ENCODE results near the gene SAMD8.

Gene SAMD8

DNA sequence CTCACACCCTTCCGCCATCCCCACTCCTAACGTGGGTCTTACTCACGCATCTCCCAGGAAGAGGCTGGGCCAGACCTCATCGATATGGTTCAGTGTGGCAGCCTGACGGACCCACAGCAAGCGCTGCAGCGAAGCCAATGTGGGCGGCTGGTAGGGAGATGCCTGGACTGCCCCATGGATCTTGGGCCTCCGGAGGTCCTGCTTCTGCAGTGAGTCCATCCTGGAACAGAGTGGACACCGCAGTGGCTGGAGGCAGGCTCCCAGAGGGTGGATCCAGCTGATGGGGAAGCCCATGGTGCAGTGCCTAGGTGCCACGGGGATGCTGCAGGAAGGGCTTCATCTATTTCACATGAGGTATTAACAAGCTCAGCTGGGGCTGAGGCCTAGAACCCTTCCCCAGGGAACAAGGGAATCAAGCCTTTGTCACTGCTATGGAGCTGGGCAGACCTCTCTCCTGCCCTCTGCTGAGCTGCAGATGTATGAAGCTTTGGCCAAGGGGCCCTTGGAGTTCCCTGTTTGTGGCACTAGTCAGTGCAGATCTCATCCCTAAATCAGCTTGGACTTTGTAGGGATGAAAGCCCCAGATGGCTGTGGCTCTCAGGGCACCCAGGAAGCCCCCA is 13.7 kb upstream of the SAMD8 start:
- TF ChIP-seq MYC (IDR thresholded peaks at IDR 0.05; ENCODE audit: low read depth, low read length) (no peak), POLR2A (IDR thresholded peaks at IDR 0.05; ENCODE audit: extremely low read depth, insufficient read length) (no peak)
- TF ChIP-seq, protein P1, sequence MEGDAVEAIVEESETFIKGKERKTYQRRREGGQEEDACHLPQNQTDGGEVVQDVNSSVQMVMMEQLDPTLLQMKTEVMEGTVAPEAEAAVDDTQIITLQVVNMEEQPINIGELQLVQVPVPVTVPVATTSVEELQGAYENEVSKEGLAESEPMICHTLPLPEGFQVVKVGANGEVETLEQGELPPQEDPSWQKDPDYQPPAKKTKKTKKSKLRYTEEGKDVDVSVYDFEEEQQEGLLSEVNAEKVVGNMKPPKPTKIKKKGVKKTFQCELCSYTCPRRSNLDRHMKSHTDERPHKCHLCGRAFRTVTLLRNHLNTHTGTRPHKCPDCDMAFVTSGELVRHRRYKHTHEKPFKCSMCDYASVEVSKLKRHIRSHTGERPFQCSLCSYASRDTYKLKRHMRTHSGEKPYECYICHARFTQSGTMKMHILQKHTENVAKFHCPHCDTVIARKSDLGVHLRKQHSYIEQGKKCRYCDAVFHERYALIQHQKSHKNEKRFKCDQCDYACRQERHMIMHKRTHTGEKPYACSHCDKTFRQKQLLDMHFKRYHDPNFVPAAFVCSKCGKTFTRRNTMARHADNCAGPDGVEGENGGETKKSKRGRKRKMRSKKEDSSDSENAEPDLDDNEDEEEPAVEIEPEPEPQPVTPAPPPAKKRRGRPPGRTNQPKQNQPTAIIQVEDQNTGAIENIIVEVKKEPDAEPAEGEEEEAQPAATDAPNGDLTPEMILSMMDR (IDR thresholded peaks at IDR 0.05; ENCODE audit: low read depth, low read length) = peak; percentile 35

DNA sequence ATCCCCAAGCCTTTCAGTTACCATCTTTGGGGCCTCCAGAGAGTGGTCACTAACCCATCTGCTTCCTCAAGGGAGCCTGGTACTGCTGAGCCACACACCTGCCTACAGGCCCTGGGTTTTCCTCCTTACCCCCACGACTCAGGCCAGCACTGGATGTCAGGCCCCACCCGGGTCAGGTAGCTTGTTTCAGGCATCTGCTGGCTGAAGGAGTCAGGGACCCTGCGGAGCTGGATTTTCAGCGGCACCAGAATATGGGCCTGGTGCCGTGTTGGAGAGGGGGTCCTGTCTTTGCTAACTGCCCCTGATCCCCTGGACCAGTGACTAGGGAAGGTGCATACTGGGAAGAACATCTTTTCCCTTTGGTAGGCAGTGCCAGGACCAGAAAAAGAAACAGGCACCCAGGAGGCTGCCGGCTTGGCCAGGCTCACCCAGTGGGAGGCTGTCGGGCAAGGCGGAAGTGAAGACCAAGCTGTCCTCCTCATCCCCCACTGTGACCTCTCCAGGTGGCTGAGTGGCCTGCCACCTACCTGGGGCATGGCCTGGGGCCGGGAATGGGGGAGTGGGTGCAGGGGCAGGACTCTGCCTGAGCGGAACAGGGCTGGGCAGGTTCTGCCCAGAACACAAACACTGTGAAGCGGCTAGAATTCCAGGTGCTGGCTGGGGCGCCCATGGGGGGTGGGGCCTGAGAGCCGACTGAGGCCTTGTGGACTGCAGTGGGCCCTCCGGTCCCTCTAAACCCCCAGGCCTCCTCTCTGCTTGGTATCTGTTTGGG is 12.4 kb upstream of the SAMD8 start:
- no peak for DNase-seq (ENCODE audit: low read depth)
- no peak overlapping the region for H3K4me3 ChIP-seq (ENCODE audit: low read depth, low read length)
- TF ChIP-seq, protein P2, sequence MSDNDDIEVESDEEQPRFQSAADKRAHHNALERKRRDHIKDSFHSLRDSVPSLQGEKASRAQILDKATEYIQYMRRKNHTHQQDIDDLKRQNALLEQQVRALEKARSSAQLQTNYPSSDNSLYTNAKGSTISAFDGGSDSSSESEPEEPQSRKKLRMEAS (IDR thresholded peaks at IDR 0.05; ENCODE audit: low read depth, low read length) = no peak
- TF ChIP-seq MYC (IDR thresholded peaks at IDR 0.05; ENCODE audit: low read depth, low read length) (no peak), POLR2A (IDR thresholded peaks at IDR 0.05; ENCODE audit: extremely low read depth, insufficient read length) (no peak)
- TF ChIP-seq, protein P1 (IDR thresholded peaks at IDR 0.05; ENCODE audit: low read depth, low read length) = no peak

More for the DNA sequence above, 13.7 kb upstream of the SAMD8 start:
- DNase-seq (ENCODE audit: low read depth) = peak; percentile 60
- H3K4me3 ChIP-seq (ENCODE audit: low read depth, low read length) = no peak overlapping the region

DNA sequence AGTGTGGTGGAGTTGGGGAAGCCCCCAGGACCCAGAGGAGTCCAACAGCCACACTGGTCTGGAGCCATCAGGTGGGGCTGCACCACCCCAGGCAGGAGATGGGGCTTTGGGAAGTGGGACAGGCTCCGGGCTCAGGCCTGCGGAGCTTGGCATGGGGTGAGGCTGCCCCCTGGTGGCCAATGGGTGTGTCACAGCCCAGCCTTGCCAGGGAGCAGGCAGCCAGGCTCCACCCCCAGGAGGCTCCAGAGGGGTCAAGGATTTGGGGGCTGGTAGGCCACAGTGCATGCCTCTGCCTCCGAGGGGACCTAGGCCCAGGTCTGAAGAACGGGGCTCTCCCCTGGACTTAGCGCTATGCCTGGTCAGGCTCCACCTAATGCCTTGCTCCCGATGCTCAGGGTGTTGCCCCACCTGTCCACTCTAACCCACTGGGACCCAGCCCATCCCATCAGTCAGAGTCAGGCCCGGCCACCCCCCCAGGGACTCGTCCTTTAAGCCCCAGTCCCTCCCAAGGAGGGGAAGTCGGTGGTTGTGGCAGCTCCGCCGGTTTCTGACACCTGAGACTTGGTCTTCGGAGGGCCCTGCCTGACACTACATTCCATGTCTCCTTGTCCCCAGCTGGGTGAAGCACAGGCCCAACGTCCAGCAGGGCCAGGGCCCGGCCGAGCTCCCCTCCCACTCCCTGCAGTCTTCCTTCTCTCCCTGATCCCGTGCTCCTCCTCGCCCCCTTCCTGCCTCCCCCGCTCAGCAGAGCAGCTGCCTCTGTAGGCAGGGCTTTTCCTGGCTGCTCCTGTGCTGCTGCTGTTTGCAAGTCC is 11.3 kb upstream of the SAMD8 start:
- peak; percentile 78 for DNase-seq (ENCODE audit: low read depth)
- TF ChIP-seq, protein P2 (IDR thresholded peaks at IDR 0.05; ENCODE audit: low read depth, low read length) = no peak
- TF ChIP-seq, protein P1 (IDR thresholded peaks at IDR 0.05; ENCODE audit: low read depth, low read length) = peak; percentile 91
- no peak overlapping the region for H3K4me3 ChIP-seq (ENCODE audit: low read depth, low read length)

DNA sequence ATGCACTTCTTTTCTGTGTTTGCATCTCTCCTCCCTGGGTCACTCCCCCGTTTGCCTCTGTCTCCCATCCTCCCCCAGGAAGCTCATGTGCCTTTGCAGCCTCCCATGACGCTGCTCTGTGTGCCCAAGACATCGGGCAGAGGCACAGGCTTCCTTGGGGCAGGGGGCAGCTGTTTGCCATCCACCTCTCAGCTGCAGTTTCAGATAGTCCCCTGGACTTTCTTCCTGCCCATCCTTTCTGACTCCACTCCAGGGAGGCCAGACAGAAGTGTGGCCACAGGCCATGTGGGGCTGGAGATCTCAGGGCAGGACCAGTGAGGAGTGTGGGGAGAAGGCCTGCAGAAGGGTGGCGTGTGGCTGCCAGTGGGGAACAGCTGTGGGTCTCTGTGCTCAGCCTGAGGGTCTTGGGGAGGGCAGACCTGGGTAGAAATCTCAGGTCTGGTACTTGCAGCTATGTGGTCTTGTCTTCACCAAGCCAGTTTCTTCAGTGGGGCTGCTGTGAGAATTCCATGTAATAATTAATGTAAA is 10.6 kb upstream of the SAMD8 start:
- TF ChIP-seq POLR2A (IDR thresholded peaks at IDR 0.05; ENCODE audit: extremely low read depth, insufficient read length) = no peak
- TF ChIP-seq, protein P2 (IDR thresholded peaks at IDR 0.05; ENCODE audit: low read depth, low read length) = no peak
- TF ChIP-seq, protein P1 (IDR thresholded peaks at IDR 0.05; ENCODE audit: low read depth, low read length) = no peak
- TF ChIP-seq MYC (IDR thresholded peaks at IDR 0.05; ENCODE audit: low read depth, low read length) = no peak
- no peak overlapping the region for H3K4me3 ChIP-seq (ENCODE audit: low read depth, low read length)
- no peak for DNase-seq (ENCODE audit: low read depth)

DNA sequence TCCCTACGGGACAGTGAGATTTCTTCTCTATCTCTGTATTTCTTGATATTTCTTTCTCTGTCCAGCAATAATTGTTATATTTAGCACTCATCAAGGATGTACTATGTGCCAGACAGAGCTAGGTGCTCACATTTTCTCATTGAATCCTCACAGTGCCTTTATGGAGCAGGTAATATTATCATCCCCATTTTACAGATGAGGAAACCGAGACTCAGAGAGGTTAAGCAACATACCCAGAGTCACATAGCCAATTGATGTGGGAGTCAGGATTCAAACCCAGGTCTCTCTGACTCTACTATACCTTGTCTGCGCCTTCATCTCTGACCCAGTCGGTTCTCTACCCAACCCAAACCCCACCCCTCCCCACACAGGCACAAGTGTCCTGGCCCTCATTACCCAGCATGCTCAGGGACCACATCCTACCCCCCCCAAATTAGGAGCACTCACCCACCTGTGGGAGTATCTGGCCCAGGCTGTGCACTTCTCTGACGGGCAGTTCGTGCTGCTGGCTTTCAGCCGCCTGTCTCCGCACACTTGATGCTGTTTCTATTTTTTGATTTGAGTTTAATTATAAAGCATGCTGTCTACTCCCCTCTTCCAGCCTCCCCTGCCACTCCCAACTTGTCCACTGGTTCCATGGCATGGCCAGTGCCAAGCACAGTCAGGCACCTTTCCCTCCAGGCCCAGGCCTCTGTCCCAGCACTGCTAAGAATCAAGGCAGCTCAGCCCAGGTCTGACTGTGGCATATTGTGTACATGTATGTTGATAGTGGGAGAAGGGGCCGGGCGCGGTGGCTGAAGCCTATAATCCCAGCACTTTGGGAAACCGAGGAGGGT is 9.8 kb upstream of the SAMD8 start:
- TF ChIP-seq, protein P2 (IDR thresholded peaks at IDR 0.05; ENCODE audit: low read depth, low read length) = no peak
- TF ChIP-seq, protein P1 (IDR thresholded peaks at IDR 0.05; ENCODE audit: low read depth, low read length) = no peak
- TF ChIP-seq POLR2A (IDR thresholded peaks at IDR 0.05; ENCODE audit: extremely low read depth, insufficient read length) = no peak
- no peak for TF ChIP-seq MYC (IDR thresholded peaks at IDR 0.05; ENCODE audit: low read depth, low read length)
- DNase-seq (ENCODE audit: low read depth) = no peak
- H3K4me3 ChIP-seq (ENCODE audit: low read depth, low read length) = no peak overlapping the region
